Lower lobe of right lung (tissue), 2 donors: ENCODE results near the gene CRYBA2. TPM values are rescaled to one million over a fixed set of nuclear protein-coding genes. Genes with fewer than 3 reads are reported as not detected.

ENCODE experiments used
- ATAC-seq, 2 donors: fragments of 200-7000 bp; cut with Tn5 transposase; one replicate each; pipeline ENCODE4 v1.9.1; 2020 to 2022; ENCODE audit warnings: mild to moderate bottlenecking in 2 of 2, moderate library complexity in 2 of 2
- DNase-seq: peaks from one replicate; pipeline ENCODE4 v3.0.0-alpha.2; 2020
- H3K27ac ChIP-seq: fragments of 200-600 bp; one replicate; pipeline ENCODE4 v1.8.0; 2022
- H3K27me3 ChIP-seq: fragments of 200-600 bp; one replicate; pipeline ENCODE4 v1.8.0; 2022; ENCODE audit warnings: low read depth
- H3K36me3 ChIP-seq: fragments of 200-600 bp; one replicate; pipeline ENCODE4 v1.8.0; 2022; ENCODE audit warnings: mild to moderate bottlenecking
- H3K4me1 ChIP-seq: fragments of 200-600 bp; one replicate; pipeline ENCODE4 v1.8.0; 2022
- H3K4me3 ChIP-seq: fragments of 200-600 bp; one replicate; pipeline ENCODE4 v1.8.0; 2022; ENCODE audit warnings: mild to moderate bottlenecking
- H3K9me3 ChIP-seq: fragments of 200-600 bp; one replicate; pipeline ENCODE4 v1.8.0; 2022
- CTCF ChIP-seq: fragments of 200-600 bp; IDR thresholded peaks from one replicate; pipeline ENCODE4 v1.8.0; 2022; ENCODE audit warnings: antibody characterized with exemption, mild to moderate bottlenecking
- intact Hi-C: fragments of 100-400 bp; cut with DNase I; formaldehyde crosslinking; loops from one replicate; pipeline ENCODE4 v1.11.0; 2022
- total RNA-seq: library from RNA; stranded (reverse); fragmentation: NEBNext Ultra II Directional; extraction: Animal tissue kit (Norgen Biotek cat#: 25700); gene quantifications from one replicate; pipeline ENCODE4 v1.2.1, GENCODE V29; 2021
- donor health status: DM: no; HTN: yes; CAD: no; lungs with severe emphysema.

CRYBA2 gene
- total RNA-seq, 1 donor from 2014 or later, result not detected

DNA sequence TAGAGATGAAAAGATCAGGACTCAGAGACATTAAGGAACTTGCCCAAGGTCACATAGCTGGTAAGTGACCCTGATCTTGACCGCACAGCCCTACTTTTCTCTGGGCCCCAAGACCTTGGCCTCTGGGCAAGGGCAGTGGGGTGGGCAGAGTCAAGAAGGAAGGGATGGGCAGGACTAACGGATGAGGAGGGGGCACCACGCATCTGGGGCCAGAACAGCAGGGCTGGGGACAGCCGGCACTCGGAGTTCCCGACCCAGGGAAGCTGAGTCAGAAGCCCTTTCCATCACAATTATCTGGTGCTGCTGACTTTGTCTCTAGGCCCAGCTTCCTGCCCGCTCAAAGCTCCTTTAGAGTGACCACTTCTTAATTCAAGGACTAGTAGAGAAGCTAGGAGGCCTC is 33.7 kb upstream of the CRYBA2 start:
- DNase-seq, result no peak
- no peaks in the 10 kb centered on the region for H3K9me3 ChIP-seq
- H3K4me3 ChIP-seq, result no peak overlapping the region
- TF ChIP-seq CTCF, result no peak
- ATAC-seq, result no peak
- no peaks in the 10 kb centered on the region for H3K36me3 ChIP-seq
- intact Hi-C loops, result no loop called here
- H3K27ac ChIP-seq, result no peak overlapping the region
- peaks cover 18% of the 10 kb centered on the region for H3K27me3 ChIP-seq
- H3K4me1 ChIP-seq, result no peaks in the 10 kb centered on the region

- intact Hi-C loops, result no loop called here
Measured at GRCh38 chr2:219025637-219026585, 32.7 kb upstream of the CRYBA2 start.

DNA sequence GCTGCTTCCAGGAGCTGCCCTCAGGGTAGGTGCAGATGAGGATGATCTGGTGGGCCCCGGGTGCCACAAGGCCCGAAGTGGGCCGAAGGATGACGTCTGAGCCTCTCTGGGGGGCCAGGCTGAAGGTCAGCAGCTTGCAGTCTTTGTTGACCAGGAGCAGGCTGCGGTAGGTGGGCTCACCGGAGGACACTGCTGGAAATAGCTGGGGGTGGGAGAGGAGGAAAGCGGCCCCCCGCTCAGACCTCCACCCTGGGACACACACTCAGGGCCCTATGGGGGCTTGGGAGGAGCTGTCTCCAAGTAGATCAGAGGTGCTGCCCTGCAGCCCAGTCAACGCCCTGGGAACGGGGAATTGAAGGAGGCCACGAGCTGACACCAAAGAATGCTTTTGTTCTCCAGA is 30.8 kb upstream of the CRYBA2 start:
- Histone ChIP-seq H3K9me3 (no peaks in the 10 kb centered on the region), H3K4me1 (no peaks in the 10 kb centered on the region), H3K27ac (no peak overlapping the region), H3K27me3 (no peaks in the 10 kb centered on the region), H3K36me3 (no peaks in the 10 kb centered on the region), H3K4me3 (no peak overlapping the region)
- intact Hi-C loops, result no loop called here
- ATAC-seq (no peak), DNase-seq (no peak)
- no peak for TF ChIP-seq CTCF

More at GRCh38 chr2:219025637-219026585, 32.7 kb upstream of the CRYBA2 start:
- DNase-seq, result no peak
- no peak for TF ChIP-seq CTCF
- Histone ChIP-seq H3K4me1 (no peaks in the 10 kb centered on the region), H3K27me3 (peaks cover 11% of the 10 kb centered on the region), H3K36me3 (no peaks in the 10 kb centered on the region), H3K9me3 (no peaks in the 10 kb centered on the region), H3K27ac (no peak overlapping the region), H3K4me3 (no peak overlapping the region)
- no peak for ATAC-seq

- no peaks in the 10 kb centered on the region for H3K27me3 ChIP-seq
- no peak for ATAC-seq
- intact Hi-C loops, result no loop called here
- no peaks in the 10 kb centered on the region for H3K9me3 ChIP-seq
- H3K36me3 ChIP-seq, result no peaks in the 10 kb centered on the region
- no peak for TF ChIP-seq CTCF
- H3K27ac ChIP-seq, result no peak overlapping the region
- no peak for DNase-seq
- H3K4me3 ChIP-seq, result no peak overlapping the region
- H3K4me1 ChIP-seq, result no peaks in the 10 kb centered on the region
Measured at GRCh38 chr2:219023045-219023605, 29.9 kb upstream of the CRYBA2 start.

GRCh38 chr2:219022616-219023015 is 29.4 kb upstream of the CRYBA2 start:
- Histone ChIP-seq H3K27ac (no peak overlapping the region), H3K27me3 (no peaks in the 10 kb centered on the region), H3K4me1 (no peaks in the 10 kb centered on the region), H3K9me3 (no peaks in the 10 kb centered on the region), H3K4me3 (no peak overlapping the region), H3K36me3 (no peaks in the 10 kb centered on the region)
- ATAC-seq (no peak), DNase-seq (no peak)
- TF ChIP-seq CTCF, result no peak
- intact Hi-C loops, result no loop called here
